A549 (cell line): Measurements from ENCODE around the gene USP15. TPM values are rescaled to one million over a fixed set of nuclear protein-coding genes. Genes with fewer than 3 reads are reported as not detected.

ENCODE experiments used
- ATAC-seq, 2 experiments: fragments of 200-7000 bp in 1 of 2; fragments of >200 bp in 1 of 2; cut with Nextera tagmentation in 1 of 2; cut with Tn5 transposase in 1 of 2; 3 replicates each; pipeline versions ENCODE4 v1.8.0 to v1.9.1; 2018 to 2020; ENCODE audit warnings: mild to moderate bottlenecking in 1 of 2, moderate library complexity in 1 of 2
- CTCF ChIA-PET: fragments of 300-600 bp; sonication (Branson Sonifier 250); formaldehyde crosslinking; extraction: SDS; loops from one replicate; lab custom pipeline; 2021; ENCODE audit warnings: antibody characterized with exemption, inconsistent platforms; lab: Yijun Ruan, JAX
- POLR2A ChIA-PET: fragments of 350-600 bp; formaldehyde crosslinking; extraction: SDS; loops from one replicate; lab custom pipeline; 2021; ENCODE audit warnings: antibody characterized with exemption, inconsistent platforms; lab: Yijun Ruan, JAX
- DNase-seq, 2 experiments: peaks; one replicate each; pipeline versions ENCODE4 v3.0.0 to v3.0.0-alpha.2; 2011 to 2016; ENCODE audit warnings: low read depth in 1 of 2, low spot score in 1 of 2
- FAIRE-seq: peaks from 2 replicates; lab custom pipeline; 2011; peaks lifted over from hg19 to GRCh38; lab: Jason Lieb, UNC
- H3K27ac ChIP-seq, 2 experiments: fragments of >200 bp; sonication (Bioruptor Twin); formaldehyde crosslinking; 3 replicates each; pipeline ENCODE4 v1.5.1; 2016 to 2017
- H3K4me1 ChIP-seq: fragments of >200 bp; sonication (Bioruptor Twin); formaldehyde crosslinking; 3 replicates; pipeline ENCODE4 v1.6.1; 2016
- H3K4me2 ChIP-seq: fragments of >200 bp; sonication (Bioruptor Twin); formaldehyde crosslinking; 3 replicates; pipeline ENCODE4 v1.6.1; 2016
- H3K4me3 ChIP-seq: fragments of >200 bp; sonication (Bioruptor Twin); formaldehyde crosslinking; 3 replicates; pipeline ENCODE4 v1.5.1; 2016
- H3K9me3 ChIP-seq: fragments of >200 bp; sonication (Bioruptor Twin); formaldehyde crosslinking; 3 replicates; pipeline ENCODE4 v1.6.1; 2016
- CBX8 ChIP-seq: fragments of 200-600 bp; sonication (generic); IDR thresholded peaks from 2 replicates; pipeline ENCODE4 v1.6.1; 2016
- CEBPB ChIP-seq, 2 experiments: fragments of >200 bp in 1 of 2; sonication (Bioruptor Twin) in 1 of 2; formaldehyde crosslinking in 1 of 2; IDR thresholded peaks; 2 replicates each; pipeline ENCODE4 v1.6.1; 2012 to 2016
- CHD4 ChIP-seq: fragments of 200-600 bp; sonication (generic); IDR thresholded peaks from 2 replicates; pipeline ENCODE4 v1.6.1; 2016; ENCODE audit warnings: antibody characterized with exemption, mild to moderate bottlenecking, borderline replicate concordance
- EHMT2 ChIP-seq: fragments of 200-600 bp; sonication (generic); IDR thresholded peaks from 2 replicates; pipeline ENCODE4 v1.6.1; 2016; ENCODE audit warnings: antibody characterized with exemption, low read depth, mild to moderate bottlenecking, moderate library complexity
- FOSL2 ChIP-seq, 2 experiments: fragments of 450-650 bp in 1 of 2; fragments of >200 bp in 1 of 2; sonication (Bioruptor Twin) in 1 of 2; formaldehyde crosslinking; IDR thresholded peaks; 2 replicates each; pipeline versions ENCODE4 v1.5.0 to v1.6.1; 2016 to 2020; ENCODE audit warnings: mild to moderate bottlenecking in 1 of 2, moderate library complexity in 1 of 2
- FOXS1 ChIP-seq: fragments of 250-450 bp; sonication (Bioruptor Pico); IDR thresholded peaks from 2 replicates; pipeline ENCODE4 v1.5.0; 2020; ENCODE audit warnings: mild to moderate bottlenecking, moderate library complexity
- GATA3 ChIP-seq: IDR thresholded peaks from 2 replicates; pipeline ENCODE4 v1.6.1; 2012; ENCODE audit warnings: borderline replicate concordance
- HEYL ChIP-seq: fragments of 250-450 bp; sonication (Bioruptor Pico); IDR thresholded peaks from 2 replicates; pipeline ENCODE4 v1.8.0; 2021; ENCODE audit warnings: mild to moderate bottlenecking, moderate library complexity
- HOXA7 ChIP-seq: fragments of 250-450 bp; sonication (Bioruptor Pico); IDR thresholded peaks from 2 replicates; pipeline ENCODE4 v1.5.0; 2020; ENCODE audit warnings: mild to moderate bottlenecking, moderate library complexity
- HOXB13 ChIP-seq: fragments of 250-450 bp; sonication (Bioruptor Pico); IDR thresholded peaks from 2 replicates; pipeline ENCODE4 v1.5.0; 2020; ENCODE audit warnings: low read depth, mild to moderate bottlenecking, moderate library complexity
- JUN ChIP-seq, 2 experiments: fragments of >200 bp; sonication (Bioruptor Twin); formaldehyde crosslinking; IDR thresholded peaks; 2 replicates in 1 of 2; 3 replicates in 1 of 2; pipeline ENCODE4 v1.6.1; 2016 to 2017
- JUNB ChIP-seq: fragments of >200 bp; sonication (Bioruptor Twin); formaldehyde crosslinking; IDR thresholded peaks from 2 replicates; pipeline ENCODE4 v1.6.1; 2016
- MAZ ChIP-seq: fragments of 150-350 bp; IDR thresholded peaks from 2 replicates; pipeline ENCODE4 v1.6.1; 2014; ENCODE audit warnings: antibody characterized with exemption, low read depth, low read length, borderline replicate concordance
- MYC ChIP-seq: IDR thresholded peaks from 2 replicates; pipeline ENCODE4 v1.6.1; 2012; ENCODE audit warnings: mild to moderate bottlenecking, inconsistent platforms, low read length, improper control_type of control experiment, borderline replicate concordance
- NFE2L2 ChIP-seq: fragments of 150-350 bp; conservative IDR thresholded peaks from 2 replicates; pipeline ENCODE4 v1.6.1; 2014; ENCODE audit warnings: low read length
- RCOR1 ChIP-seq: fragments of 150-350 bp; IDR thresholded peaks from 2 replicates; pipeline ENCODE4 v1.6.1; 2014; ENCODE audit warnings: antibody characterized with exemption, low read length, low read depth
- REST ChIP-seq: fragments of 200-600 bp; sonication (generic); IDR thresholded peaks from 2 replicates; pipeline ENCODE4 v1.6.1; 2016; ENCODE audit warnings: antibody characterized with exemption, mild to moderate bottlenecking, moderate library complexity
- RNF2 ChIP-seq: fragments of 200-600 bp; sonication (generic); IDR thresholded peaks from 2 replicates; pipeline ENCODE4 v1.6.1; 2016; ENCODE audit warnings: low read depth, mild to moderate bottlenecking, antibody characterized with exemption, moderate library complexity, borderline replicate concordance
- SMC3 ChIP-seq: fragments of >200 bp; sonication (Bioruptor Twin); formaldehyde crosslinking; IDR thresholded peaks from 3 replicates; pipeline ENCODE4 v1.6.1; 2018; ENCODE audit warnings: inconsistent platforms
- SREBF2 ChIP-seq: fragments of 450-650 bp; IDR thresholded peaks from 2 replicates; pipeline ENCODE4 v1.6.1; 2014; ENCODE audit warnings: mild to moderate bottlenecking, moderate library complexity
- USF2 ChIP-seq: fragments of 450-650 bp; IDR thresholded peaks from 2 replicates; pipeline ENCODE4 v1.6.1; 2014; ENCODE audit warnings: antibody characterized with exemption
- ZSCAN20 ChIP-seq: fragments of 250-450 bp; sonication (Bioruptor Pico); IDR thresholded peaks from 2 replicates; pipeline ENCODE4 v1.8.0; 2022; ENCODE audit warnings: mild to moderate bottlenecking, moderate library complexity
- WGBS: methylation state at CpG from one replicate; pipeline ENCODE4 v1.1.6; 2017; ENCODE audit errors: missing lambda C conversion rate; 5-methylcytosine and 5-hydroxymethylcytosine counted together
- polyA plus RNA-seq, 4 experiments: library from polyadenylated mRNA; depleted of rRNA in 3 of 4; stranded (reverse); fragments of >200 nt; fragmentation: RNase III in 1 of 4; extraction: RNeasy Plus Mini Kit Qiagen cat#74134 plus additional on column Dnase treatment in 1 of 4; gene quantifications; 2 replicates in 3 of 4; 3 replicates in 1 of 4; pipeline ENCODE4 v1.2.3, GENCODE V29; 2011 to 2017
- TF ChIP-seq, protein P1 (sequence below): fragments of 250-450 bp; sonication (Bioruptor Pico); IDR thresholded peaks from 2 replicates; pipeline ENCODE4 v1.5.0; 2021; ENCODE audit warnings: mild to moderate bottlenecking, moderate library complexity, borderline replicate concordance
- TF ChIP-seq, protein P2 (sequence below): fragments of >200 bp; sonication (Bioruptor Twin); formaldehyde crosslinking; IDR thresholded peaks from 2 replicates; pipeline ENCODE4 v1.6.1; 2016
- TF ChIP-seq, protein P3 (sequence below): IDR thresholded peaks from 2 replicates; pipeline ENCODE4 v1.6.1; 2012; ENCODE audit warnings: low read depth, borderline replicate concordance
- TF ChIP-seq, protein P4 (sequence below): fragments of >200 bp; sonication (Bioruptor Twin); formaldehyde crosslinking; IDR thresholded peaks from 3 replicates; pipeline ENCODE4 v1.5.1; 2016

Gene USP15
- polyA plus RNA-seq, 2 of the 4 experiments (the other 2 are of a cell fraction): 30.4 to 67.6 TPM

- no peak overlapping the region for H3K4me2 ChIP-seq
- TF ChIP-seq GATA3 (no peak), USF2 (no peak), SMC3 (no peak), HOXB13 (CRISPR knock-in tag) (no peak), SREBF2 (no peak), FOXS1 (CRISPR knock-in tag) (no peak), JUN (IDR thresholded peaks at IDR 0.05) (no peak), CBX8 (no peak), RNF2 (no peak), RCOR1 (no peak), REST (no peak), MYC (no peak), NFE2L2 (no peak), JUNB (no peak), HOXA7 (CRISPR knock-in tag) (no peak)
- TF ChIP-seq, protein P1, sequence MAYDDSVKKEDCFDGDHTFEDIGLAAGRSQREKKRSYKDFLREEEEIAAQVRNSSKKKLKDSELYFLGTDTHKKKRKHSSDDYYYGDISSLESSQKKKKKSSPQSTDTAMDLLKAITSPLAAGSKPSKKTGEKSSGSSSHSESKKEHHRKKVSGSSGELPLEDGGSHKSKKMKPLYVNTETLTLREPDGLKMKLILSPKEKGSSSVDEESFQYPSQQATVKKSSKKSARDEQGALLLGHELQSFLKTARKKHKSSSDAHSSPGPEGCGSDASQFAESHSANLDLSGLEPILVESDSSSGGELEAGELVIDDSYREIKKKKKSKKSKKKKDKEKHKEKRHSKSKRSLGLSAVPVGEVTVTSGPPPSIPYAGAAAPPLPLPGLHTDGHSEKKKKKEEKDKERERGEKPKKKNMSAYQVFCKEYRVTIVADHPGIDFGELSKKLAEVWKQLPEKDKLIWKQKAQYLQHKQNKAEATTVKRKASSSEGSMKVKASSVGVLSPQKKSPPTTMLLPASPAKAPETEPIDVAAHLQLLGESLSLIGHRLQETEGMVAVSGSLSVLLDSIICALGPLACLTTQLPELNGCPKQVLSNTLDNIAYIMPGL: no peak
- TF ChIP-seq, protein P2, sequence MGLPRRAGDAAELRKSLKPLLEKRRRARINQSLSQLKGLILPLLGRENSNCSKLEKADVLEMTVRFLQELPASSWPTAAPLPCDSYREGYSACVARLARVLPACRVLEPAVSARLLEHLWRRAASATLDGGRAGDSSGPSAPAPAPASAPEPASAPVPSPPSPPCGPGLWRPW: no peak
- TF ChIP-seq, protein P3, sequence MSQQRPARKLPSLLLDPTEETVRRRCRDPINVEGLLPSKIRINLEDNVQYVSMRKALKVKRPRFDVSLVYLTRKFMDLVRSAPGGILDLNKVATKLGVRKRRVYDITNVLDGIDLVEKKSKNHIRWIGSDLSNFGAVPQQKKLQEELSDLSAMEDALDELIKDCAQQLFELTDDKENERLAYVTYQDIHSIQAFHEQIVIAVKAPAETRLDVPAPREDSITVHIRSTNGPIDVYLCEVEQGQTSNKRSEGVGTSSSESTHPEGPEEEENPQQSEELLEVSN: no peak
- H3K4me3 ChIP-seq: no peak overlapping the region
- WGBS: 94% methylated on average over 4 of the region's 4 CpGs
- ATAC-seq (no peak), FAIRE-seq (no peak), DNase-seq (no peak)
- ChIA-PET POLR2A (no interaction called here), CTCF (no interaction called here)
- H3K9me3 ChIP-seq: no peaks in the 10 kb centered on the region
- no peak overlapping the region for H3K27ac ChIP-seq
- no peaks in the 10 kb centered on the region for H3K4me1 ChIP-seq
These were observed 136.5 kb downstream of the USP15 start for GRCh38 chr12:62396750-62397149.

DNA sequence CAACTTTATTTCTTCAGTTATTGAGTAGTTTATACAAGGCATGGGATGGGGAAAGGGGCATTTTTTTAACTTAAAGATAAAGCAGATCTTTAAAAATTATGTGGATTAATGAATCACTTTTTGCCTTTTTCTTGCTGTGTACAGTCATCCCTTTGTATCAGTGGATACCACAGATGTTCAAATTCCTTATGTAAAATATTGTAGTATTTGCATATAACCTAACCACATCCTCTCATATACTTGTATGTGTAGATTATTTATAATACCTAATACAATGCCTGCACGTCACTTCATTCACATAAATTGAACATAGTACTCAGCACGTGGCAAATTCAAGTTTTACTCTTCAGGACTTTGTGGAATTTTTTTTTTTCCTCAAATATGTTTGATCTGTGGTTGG lies 139.9 kb downstream of the USP15 start:
- WGBS: 87% methylated on average over 2 of the region's 2 CpGs
- no peak for FAIRE-seq
- CTCF ChIA-PET: no interaction called here
- no peak for TF ChIP-seq FOSL2 (IDR thresholded peaks at IDR 0.05)
- no peak for TF ChIP-seq FOSL2 (CRISPR knock-in tag; IDR thresholded peaks at IDR 0.05)
- TF ChIP-seq NFE2L2: no peak
- no peak for TF ChIP-seq EHMT2
- no peak for TF ChIP-seq REST
- no peak for TF ChIP-seq CHD4
- TF ChIP-seq, protein P4, sequence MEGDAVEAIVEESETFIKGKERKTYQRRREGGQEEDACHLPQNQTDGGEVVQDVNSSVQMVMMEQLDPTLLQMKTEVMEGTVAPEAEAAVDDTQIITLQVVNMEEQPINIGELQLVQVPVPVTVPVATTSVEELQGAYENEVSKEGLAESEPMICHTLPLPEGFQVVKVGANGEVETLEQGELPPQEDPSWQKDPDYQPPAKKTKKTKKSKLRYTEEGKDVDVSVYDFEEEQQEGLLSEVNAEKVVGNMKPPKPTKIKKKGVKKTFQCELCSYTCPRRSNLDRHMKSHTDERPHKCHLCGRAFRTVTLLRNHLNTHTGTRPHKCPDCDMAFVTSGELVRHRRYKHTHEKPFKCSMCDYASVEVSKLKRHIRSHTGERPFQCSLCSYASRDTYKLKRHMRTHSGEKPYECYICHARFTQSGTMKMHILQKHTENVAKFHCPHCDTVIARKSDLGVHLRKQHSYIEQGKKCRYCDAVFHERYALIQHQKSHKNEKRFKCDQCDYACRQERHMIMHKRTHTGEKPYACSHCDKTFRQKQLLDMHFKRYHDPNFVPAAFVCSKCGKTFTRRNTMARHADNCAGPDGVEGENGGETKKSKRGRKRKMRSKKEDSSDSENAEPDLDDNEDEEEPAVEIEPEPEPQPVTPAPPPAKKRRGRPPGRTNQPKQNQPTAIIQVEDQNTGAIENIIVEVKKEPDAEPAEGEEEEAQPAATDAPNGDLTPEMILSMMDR: no peak
- TF ChIP-seq MAZ: no peak
- no peak for TF ChIP-seq ZSCAN20 (CRISPR knock-in tag)
- TF ChIP-seq HEYL (CRISPR knock-in tag): no peak
- TF ChIP-seq CEBPB (IDR thresholded peaks at IDR 0.05): no peak

More for the DNA sequence above, 139.9 kb downstream of the USP15 start:
- Histone ChIP-seq H3K4me1 (no peaks in the 10 kb centered on the region), H3K27ac (no peak overlapping the region), H3K4me3 (no peak overlapping the region), H3K4me2 (no peak overlapping the region), H3K9me3 (no peaks in the 10 kb centered on the region)
- POLR2A ChIA-PET: no interaction called here
- no peak for ATAC-seq
- DNase-seq: no peak
